Glutamatergic neuron (in vitro differentiated cells): Measurements from ENCODE around the gene GNA15. TPM values are rescaled to one million over a fixed set of nuclear protein-coding genes. Genes with fewer than 3 reads are reported as not detected.

ENCODE experiments used
- DNase-seq: peaks from one replicate; pipeline ENCODE4 v3.0.0; 2022
- H3K27ac Mint-ChIP-seq: one replicate; pipeline ENCODE4 v1.8.0; 2020; ENCODE audit warnings: mild to moderate bottlenecking, mixed read lengths, inconsistent platforms; ENCODE audit not compliant: unreplicated experiment
- H3K27me3 Mint-ChIP-seq: one replicate; pipeline ENCODE4 v1.8.0; 2020; ENCODE audit warnings: mild to moderate bottlenecking, moderate library complexity, mixed read lengths, inconsistent platforms; ENCODE audit not compliant: unreplicated experiment
- H3K36me3 Mint-ChIP-seq: one replicate; pipeline ENCODE4 v1.8.0; 2020; ENCODE audit warnings: mild to moderate bottlenecking, mixed read lengths, inconsistent platforms; ENCODE audit not compliant: unreplicated experiment
- H3K4me1 Mint-ChIP-seq: one replicate; pipeline ENCODE4 v1.8.0; 2020; ENCODE audit warnings: mild to moderate bottlenecking, low read depth, mixed read lengths, inconsistent platforms; ENCODE audit not compliant: unreplicated experiment
- H3K4me3 Mint-ChIP-seq: one replicate; pipeline ENCODE4 v1.8.0; 2020; ENCODE audit warnings: mild to moderate bottlenecking, mixed read lengths, inconsistent platforms; ENCODE audit not compliant: unreplicated experiment
- H3K9me3 Mint-ChIP-seq: one replicate; pipeline ENCODE4 v1.8.0; 2020; ENCODE audit warnings: mild to moderate bottlenecking, moderate library complexity, mixed read lengths, inconsistent platforms; ENCODE audit not compliant: unreplicated experiment
- total RNA-seq: library from RNA; stranded (reverse); fragmentation: NEBNext Ultra II Directional; extraction: Animal tissue kit (Norgen Biotek cat#: 25700); gene quantifications from one replicate; pipeline ENCODE4 v1.2.1, GENCODE V29; 2021; ENCODE audit not compliant: unreplicated experiment
- TF ChIP-seq, protein P1 (sequence below): fragments of 200-600 bp; sonication (generic); IDR thresholded peaks from one replicate; pipeline ENCODE4 v1.5.0; 2021; ENCODE audit not compliant: partially characterized antibody, unreplicated experiment

The GNA15 gene
- total RNA-seq, 1 donor from 2014 or later = not detected

- Mint-ChIP-seq H3K4me1 (peaks cover 10% of the 10 kb centered on the region), H3K4me3 (no peak overlapping the region), H3K36me3 (no peaks in the 10 kb centered on the region), H3K27me3 (peaks cover 9% of the 10 kb centered on the region), H3K27ac (no peak overlapping the region), H3K9me3 (peaks cover 6% of the 10 kb centered on the region)
- no peak for DNase-seq
- TF ChIP-seq, protein P1, sequence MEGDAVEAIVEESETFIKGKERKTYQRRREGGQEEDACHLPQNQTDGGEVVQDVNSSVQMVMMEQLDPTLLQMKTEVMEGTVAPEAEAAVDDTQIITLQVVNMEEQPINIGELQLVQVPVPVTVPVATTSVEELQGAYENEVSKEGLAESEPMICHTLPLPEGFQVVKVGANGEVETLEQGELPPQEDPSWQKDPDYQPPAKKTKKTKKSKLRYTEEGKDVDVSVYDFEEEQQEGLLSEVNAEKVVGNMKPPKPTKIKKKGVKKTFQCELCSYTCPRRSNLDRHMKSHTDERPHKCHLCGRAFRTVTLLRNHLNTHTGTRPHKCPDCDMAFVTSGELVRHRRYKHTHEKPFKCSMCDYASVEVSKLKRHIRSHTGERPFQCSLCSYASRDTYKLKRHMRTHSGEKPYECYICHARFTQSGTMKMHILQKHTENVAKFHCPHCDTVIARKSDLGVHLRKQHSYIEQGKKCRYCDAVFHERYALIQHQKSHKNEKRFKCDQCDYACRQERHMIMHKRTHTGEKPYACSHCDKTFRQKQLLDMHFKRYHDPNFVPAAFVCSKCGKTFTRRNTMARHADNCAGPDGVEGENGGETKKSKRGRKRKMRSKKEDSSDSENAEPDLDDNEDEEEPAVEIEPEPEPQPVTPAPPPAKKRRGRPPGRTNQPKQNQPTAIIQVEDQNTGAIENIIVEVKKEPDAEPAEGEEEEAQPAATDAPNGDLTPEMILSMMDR = no peak
These were observed 6.7 kb upstream of the GNA15 start for GRCh38 chr19:3129112-3129511.

- no peak for DNase-seq
- Mint-ChIP-seq H3K36me3 (no peaks in the 10 kb centered on the region), H3K9me3 (peaks cover 5% of the 10 kb centered on the region), H3K27me3 (peaks cover 4% of the 10 kb centered on the region), H3K4me1 (peaks cover 10% of the 10 kb centered on the region), H3K4me3 (no peak overlapping the region), H3K27ac (peak overlapping the region; percentile 38)
- TF ChIP-seq, protein P1 = no peak
These were observed 4.7 kb upstream of the GNA15 start for GRCh38 chr19:3131168-3131567.

GRCh38 chr19:3132971-3133792 is 2.7 kb upstream of the GNA15 start:
- H3K36me3 Mint-ChIP-seq = no peaks in the 10 kb centered on the region
- H3K4me3 Mint-ChIP-seq = peak overlapping the region; percentile 25
- H3K27me3 Mint-ChIP-seq = peaks cover 4% of the 10 kb centered on the region
- H3K9me3 Mint-ChIP-seq = peaks cover 5% of the 10 kb centered on the region
- TF ChIP-seq, protein P1 = no peak
- H3K27ac Mint-ChIP-seq = peak overlapping the region; percentile 85
- DNase-seq = no peak
- peaks cover 10% of the 10 kb centered on the region for H3K4me1 Mint-ChIP-seq

- Mint-ChIP-seq H3K36me3 (no peaks in the 10 kb centered on the region), H3K27me3 (peaks cover 4% of the 10 kb centered on the region), H3K9me3 (peaks cover 5% of the 10 kb centered on the region), H3K27ac (peak overlapping the region; percentile 85), H3K4me1 (peaks cover 10% of the 10 kb centered on the region), H3K4me3 (no peak overlapping the region)
- TF ChIP-seq, protein P1 = no peak
- no peak for DNase-seq
These were observed 2.1 kb upstream of the GNA15 start for GRCh38 chr19:3133793-3134116.

- Mint-ChIP-seq H3K9me3 (peaks cover 5% of the 10 kb centered on the region), H3K4me1 (peaks cover 10% of the 10 kb centered on the region), H3K36me3 (peaks cover 8% of the 10 kb centered on the region), H3K27me3 (peaks cover 4% of the 10 kb centered on the region), H3K4me3 (no peak overlapping the region), H3K27ac (no peak overlapping the region)
- TF ChIP-seq, protein P1 = no peak
- no peak for DNase-seq
These were observed 837 bp downstream of the GNA15 start for GRCh38 chr19:3136684-3137055.
